Activated CD4-positive, alpha-beta T cell treated with anti-CD3 and anti-CD28 coated beads for 48 hours (primary cell): ENCODE data around the gene VPS37C.

Experiments used
- DNase-seq: peaks from one replicate; pipeline ENCODE4 v3.0.0-alpha.2; 2020

VPS37C gene

GRCh38 chr11:61091373-61092279, 69.6 kb downstream of the VPS37C start:
- DNase-seq: peak; percentile 77

- DNase-seq: no peak
Observed at GRCh38 chr11:61090982-61091372, 70.2 kb downstream of the VPS37C start.

GRCh38 chr11:61090521-61090920, 70.7 kb downstream of the VPS37C start:
- no peak for DNase-seq

- no peak for DNase-seq
Observed at GRCh38 chr11:61089806-61090491, 71.3 kb downstream of the VPS37C start.

GRCh38 chr11:61087426-61088119, 73.7 kb downstream of the VPS37C start:
- no peak for DNase-seq

- DNase-seq: peak; percentile 78
Observed at GRCh38 chr11:61083601-61084147, 77.6 kb downstream of the VPS37C start.

- DNase-seq: peak; percentile 69
Observed at GRCh38 chr11:61082931-61083531, 78.2 kb downstream of the VPS37C start.

- peak; percentile 31 for DNase-seq
Observed at GRCh38 chr11:61082062-61082870, 79.0 kb downstream of the VPS37C start.

GRCh38 chr11:61080986-61081590, 80.1 kb downstream of the VPS37C start:
- peak; percentile 51 for DNase-seq

- DNase-seq: no peak
Observed at GRCh38 chr11:61080526-61080925, 80.7 kb downstream of the VPS37C start.
